NT2/D1 (cell line): ENCODE data around the gene FAM20C.
"Not testable (repeated sequence)": the region's sequence is repeated elsewhere in the genome, so short reads cannot be mapped to it uniquely, and the experiment has no call there.

Experiments
- DNase-seq: peaks from one replicate; pipeline ENCODE4 v3.0.0-alpha.2; 2011; ENCODE audit warnings: low read depth, low spot score
- H3K27me3 ChIP-seq: 2 replicates; pipeline ENCODE4 v1.6.0; 2011; ENCODE audit warnings: mild to moderate bottlenecking; ENCODE audit not compliant: insufficient read length, insufficient read depth
- H3K36me3 ChIP-seq: 2 replicates; pipeline ENCODE4 v1.6.1; 2011; ENCODE audit warnings: mild to moderate bottlenecking, low read length, mixed read lengths; ENCODE audit not compliant: insufficient read depth, insufficient read length
- H3K4me1 ChIP-seq: 2 replicates; pipeline ENCODE4 v1.5.1; 2011; ENCODE audit not compliant: insufficient read depth, insufficient read length
- H3K4me3 ChIP-seq: 2 replicates; pipeline ENCODE4 v1.5.1; 2011; ENCODE audit warnings: low read depth; ENCODE audit not compliant: insufficient read length
- H3K9ac ChIP-seq: 2 replicates; pipeline ENCODE4 v1.6.0; 2011; ENCODE audit warnings: low read depth; ENCODE audit not compliant: insufficient read length
- H3K9me3 ChIP-seq: 2 replicates; pipeline ENCODE4 v1.5.1; 2011; ENCODE audit warnings: mild to moderate bottlenecking, low read length; ENCODE audit not compliant: insufficient read depth
- SUZ12 ChIP-seq: IDR thresholded peaks from 2 replicates; pipeline ENCODE4 v1.6.1; 2011; ENCODE audit not compliant: insufficient read length, insufficient read depth; ENCODE audit errors: extremely low read depth
- YY1 ChIP-seq: IDR thresholded peaks from 2 replicates; pipeline ENCODE4 v1.6.1; 2011; ENCODE audit not compliant: insufficient read length, insufficient read depth
- ZNF274 ChIP-seq: IDR thresholded peaks from 2 replicates; pipeline ENCODE4 v1.6.1; 2011; ENCODE audit warnings: mild to moderate bottlenecking, low read depth, low read length

Gene FAM20C

DNA sequence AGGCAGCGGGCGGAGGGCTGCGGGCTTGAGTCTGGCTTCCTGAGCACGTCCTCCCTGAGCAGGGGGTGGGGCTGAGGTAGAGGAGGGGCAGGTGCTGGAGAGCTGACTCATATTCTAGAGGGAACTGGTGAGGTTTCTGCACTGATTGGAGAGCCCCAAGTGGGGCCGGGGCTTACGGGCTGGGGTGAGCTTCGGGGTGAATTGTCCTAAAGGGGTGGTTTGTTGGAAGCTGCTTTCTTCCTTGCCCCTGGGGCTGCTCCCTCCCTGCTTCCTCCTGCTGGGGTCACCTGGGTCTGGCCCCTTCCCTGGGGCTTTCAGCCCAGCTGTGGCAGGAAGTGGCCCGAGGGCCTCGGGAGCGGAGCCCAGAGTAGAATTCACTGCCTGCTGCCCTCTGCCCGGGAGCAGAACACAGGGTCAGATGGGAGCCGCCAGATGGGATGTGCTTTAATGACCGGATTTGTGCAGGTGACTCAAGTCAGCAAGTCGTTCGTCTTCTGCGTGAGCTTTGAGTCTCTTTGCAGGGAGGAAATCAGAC, 48.6 kb downstream of the FAM20C start:
- Histone ChIP-seq H3K4me3 (no peak overlapping the region), H3K9ac (peak overlapping the region; percentile 27), H3K9me3 (no peaks in the 10 kb centered on the region; the same call in 1 of the 2 replicates), H3K4me1 (peaks cover 11% of the 10 kb centered on the region), H3K27me3 (no peaks in the 10 kb centered on the region), H3K36me3 (peaks cover 3% of the 10 kb centered on the region)
- no peak for TF ChIP-seq SUZ12
- TF ChIP-seq YY1 = no peak
- TF ChIP-seq ZNF274 = no peak
- no peak for DNase-seq

DNA sequence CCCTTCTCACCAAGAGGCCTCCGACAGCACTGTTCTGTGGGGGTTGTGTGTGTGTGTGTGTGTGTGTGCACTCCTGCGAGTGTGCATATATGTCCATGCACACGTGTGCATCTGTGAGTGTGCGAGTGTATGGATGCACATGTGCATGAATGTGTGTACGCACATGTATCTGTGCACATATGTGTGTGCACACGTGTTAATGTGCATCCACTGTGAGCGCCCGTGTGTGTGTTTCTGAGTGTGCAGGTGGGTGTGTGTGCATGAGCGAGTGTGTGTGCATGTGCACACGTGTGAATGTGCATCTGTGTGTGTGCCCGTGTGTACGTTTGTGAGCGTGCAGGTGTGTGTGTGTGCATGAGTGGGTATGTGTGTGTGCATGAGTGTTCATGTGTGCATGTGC, 49.1 kb downstream of the FAM20C start:
- peaks cover 3% of the 10 kb centered on the region for H3K36me3 ChIP-seq
- H3K4me1 ChIP-seq = peaks cover 11% of the 10 kb centered on the region
- H3K4me3 ChIP-seq = no peak overlapping the region
- no peaks in the 10 kb centered on the region for H3K27me3 ChIP-seq
- DNase-seq = no peak
- no peaks in the 10 kb centered on the region; the same call in 1 of the 2 replicates for H3K9me3 ChIP-seq
- H3K9ac ChIP-seq = no peak overlapping the region
- TF ChIP-seq ZNF274 = no peak
- no peak for TF ChIP-seq SUZ12
- TF ChIP-seq YY1 = no peak

DNA sequence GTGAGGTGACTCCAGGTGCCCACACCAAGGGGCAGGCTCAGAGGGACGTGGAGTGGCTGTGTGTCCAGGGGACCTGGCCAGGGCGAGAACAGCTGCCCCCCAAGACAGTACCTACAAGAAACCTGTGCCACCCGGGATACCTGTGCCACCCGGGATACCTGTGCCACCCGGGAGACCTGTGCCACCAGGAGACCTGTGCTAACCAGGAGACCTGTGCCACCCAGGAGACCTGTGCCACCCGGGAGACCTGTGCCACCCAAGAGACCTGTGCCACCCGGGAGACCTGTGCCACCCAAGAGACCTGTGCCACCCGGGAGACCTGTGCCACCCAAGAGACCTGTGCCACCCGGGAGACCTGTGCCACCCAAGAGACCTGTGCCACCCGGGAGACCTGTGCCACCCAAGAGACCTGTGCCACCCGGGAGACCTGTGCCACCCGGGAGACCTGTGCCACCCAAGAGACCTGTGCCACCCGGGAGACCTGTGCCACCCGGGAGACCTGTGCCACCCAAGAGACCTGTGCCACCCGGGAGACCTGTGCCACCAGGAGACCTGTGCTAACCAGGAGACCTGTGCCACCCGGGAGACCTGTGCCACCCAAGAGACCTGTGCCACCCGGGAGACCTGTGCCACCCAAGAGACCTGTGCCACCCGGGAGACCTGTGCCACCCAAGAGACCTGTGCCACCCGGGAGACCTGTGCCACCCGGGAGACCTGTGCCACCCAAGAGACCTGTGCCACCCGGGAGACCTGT, 50.6 kb downstream of the FAM20C start:
- not testable (repeated sequence) for H3K9me3 ChIP-seq, H3K9ac ChIP-seq, H3K27me3 ChIP-seq, H3K36me3 ChIP-seq, DNase-seq, H3K4me3 ChIP-seq
- peaks cover 11% of the 10 kb centered on the region for H3K4me1 ChIP-seq

DNA sequence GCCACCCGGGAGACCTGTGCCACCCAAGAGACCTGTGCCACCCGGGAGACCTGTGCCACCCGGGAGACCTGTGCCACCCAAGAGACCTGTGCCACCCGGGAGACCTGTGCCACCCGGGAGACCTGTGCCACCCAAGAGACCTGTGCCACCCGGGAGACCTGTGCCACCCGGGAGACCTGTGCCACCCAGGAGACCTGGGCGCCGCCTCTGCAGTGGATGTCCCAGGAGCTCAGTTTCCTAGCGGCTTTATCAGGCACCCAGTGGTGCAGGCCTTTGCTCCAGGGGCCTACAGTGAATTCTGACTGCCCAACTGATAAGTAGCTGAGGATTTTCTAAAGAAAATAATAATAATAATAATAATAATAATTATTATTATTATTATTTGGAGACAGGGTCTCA, 51.2 kb downstream of the FAM20C start:
- DNase-seq, H3K4me3 ChIP-seq: not testable (repeated sequence)
- peaks cover 11% of the 10 kb centered on the region for H3K4me1 ChIP-seq

DNA sequence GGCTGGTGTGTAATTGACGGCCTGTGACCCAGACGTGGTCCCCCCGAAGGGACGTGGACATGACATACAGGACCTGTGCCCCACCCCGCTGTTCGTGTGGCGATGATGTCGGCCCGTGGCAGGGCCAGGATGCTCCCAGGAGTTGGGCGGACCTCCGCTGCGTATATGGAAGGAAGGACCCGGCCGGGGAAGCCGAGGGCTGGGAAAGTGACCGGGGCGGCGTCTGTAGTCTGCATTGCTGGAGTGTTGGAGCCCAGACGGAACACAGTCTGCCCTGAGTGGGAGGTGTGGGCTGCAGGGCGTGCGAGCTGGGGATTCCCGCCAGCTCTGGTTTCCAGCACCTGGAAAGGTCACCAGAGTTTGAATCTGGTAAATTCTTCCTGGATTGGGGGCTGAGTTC, 52.6 kb downstream of the FAM20C start:
- no peak overlapping the region for H3K9ac ChIP-seq
- peaks cover 11% of the 10 kb centered on the region for H3K4me1 ChIP-seq
- no peak overlapping the region for H3K4me3 ChIP-seq
- H3K9me3 ChIP-seq = no peaks in the 10 kb centered on the region; the same call in 1 of the 2 replicates
- peaks cover 15% of the 10 kb centered on the region for H3K36me3 ChIP-seq
- no peaks in the 10 kb centered on the region for H3K27me3 ChIP-seq
- TF ChIP-seq YY1 = no peak
- TF ChIP-seq ZNF274 = no peak
- no peak for TF ChIP-seq SUZ12
- DNase-seq = no peak

More for the DNA sequence above, 51.2 kb downstream of the FAM20C start:
- H3K9me3 ChIP-seq, H3K27me3 ChIP-seq, H3K9ac ChIP-seq, H3K36me3 ChIP-seq: not testable (repeated sequence)

DNA sequence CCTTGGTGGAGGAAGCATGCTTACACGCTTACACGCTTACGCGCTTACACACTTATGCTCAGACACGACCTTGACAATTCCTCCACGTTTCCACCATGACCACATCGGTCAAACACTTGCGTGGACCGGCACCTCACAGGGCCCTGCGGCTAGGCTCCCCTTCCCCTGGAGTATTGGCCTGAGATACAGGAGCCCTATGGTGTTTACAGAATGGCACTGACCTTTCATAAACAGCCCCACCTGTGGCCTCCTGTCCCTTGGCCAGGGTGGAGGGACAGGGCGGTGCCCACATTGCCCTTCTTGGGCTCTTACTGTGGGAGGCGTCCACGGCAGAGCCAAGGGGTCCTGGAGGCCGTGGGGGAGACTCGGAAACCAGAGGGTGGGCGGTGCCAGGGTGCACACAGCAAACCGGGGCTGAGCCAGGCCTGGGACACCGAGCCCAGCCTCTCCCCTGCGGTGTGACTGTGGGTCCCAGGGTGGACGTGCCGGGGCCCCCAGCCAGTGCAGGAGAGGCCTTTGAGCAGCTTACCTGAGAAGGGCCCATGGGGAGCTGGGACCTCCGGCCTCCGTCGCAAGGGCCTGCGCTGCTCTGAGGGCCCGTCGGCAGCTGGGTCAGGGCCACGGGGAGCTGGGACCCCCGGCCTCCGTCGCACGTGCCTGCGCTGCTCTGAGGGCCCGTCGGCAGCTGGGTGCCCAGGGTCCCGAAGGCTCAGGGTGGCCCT, 53.4 kb downstream of the FAM20C start:
- peaks cover 19% of the 10 kb centered on the region for H3K36me3 ChIP-seq
- H3K4me1 ChIP-seq = peaks cover 11% of the 10 kb centered on the region
- no peaks in the 10 kb centered on the region for H3K27me3 ChIP-seq
- no peak for DNase-seq
- no peak overlapping the region for H3K4me3 ChIP-seq
- H3K9ac ChIP-seq = no peak overlapping the region
- H3K9me3 ChIP-seq = no peaks in the 10 kb centered on the region; the same call in 1 of the 2 replicates
- no peak for TF ChIP-seq YY1

DNA sequence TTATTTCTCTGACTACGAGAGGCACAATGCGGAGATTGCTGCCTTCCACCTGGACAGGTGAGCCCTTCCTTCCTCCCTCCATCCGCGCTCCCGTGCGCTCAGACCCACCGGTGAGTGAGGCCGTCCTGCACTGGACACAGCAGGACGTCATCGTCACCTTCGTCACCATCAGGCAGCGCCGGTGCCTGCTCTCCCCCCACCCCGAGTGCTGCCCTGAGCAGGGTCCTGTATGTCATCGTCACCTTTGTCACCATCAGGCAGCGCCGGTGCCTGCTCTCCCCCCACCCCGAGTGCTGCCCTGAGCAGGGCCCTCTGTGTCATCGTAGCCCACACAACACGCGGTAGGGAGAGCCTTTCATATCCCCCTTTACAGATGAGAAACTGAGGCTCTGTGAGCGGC, 54.1 kb downstream of the FAM20C start:
- TF ChIP-seq YY1 = no peak
- TF ChIP-seq ZNF274 = no peak
- no peak for TF ChIP-seq SUZ12
- H3K4me1 ChIP-seq = peaks cover 8% of the 10 kb centered on the region
- no peak for DNase-seq
- H3K4me3 ChIP-seq = no peak overlapping the region
- no peak overlapping the region for H3K9ac ChIP-seq
- H3K27me3 ChIP-seq = no peaks in the 10 kb centered on the region
- H3K9me3 ChIP-seq = no peaks in the 10 kb centered on the region; the same call in 1 of the 2 replicates
- peaks cover 21% of the 10 kb centered on the region for H3K36me3 ChIP-seq
